Vagina (tissue), 2 donors: Measurements from ENCODE around the gene CEP70. TPM values are rescaled to one million over a fixed set of nuclear protein-coding genes. Genes with fewer than 3 reads are reported as not detected.

ENCODE experiments used
- DNase-seq, 2 donors: peaks; one replicate each; pipeline ENCODE4 v3.0.0-alpha.2; 2017; ENCODE audit errors: extremely low spot score in 2 of 2
- H3K27ac ChIP-seq: fragments of 200-600 bp; sonication (generic); one replicate; pipeline ENCODE4 v1.5.1; 2019
- H3K27me3 ChIP-seq: fragments of 200-600 bp; sonication (generic); one replicate; pipeline ENCODE4 v1.5.1; 2019
- H3K36me3 ChIP-seq, 2 donors: fragments of 200-600 bp; sonication (generic); one replicate each; pipeline ENCODE4 v1.5.1; 2017 to 2019
- H3K4me1 ChIP-seq: fragments of 200-600 bp; sonication (generic); one replicate; pipeline ENCODE4 v1.5.1; 2019
- H3K4me3 ChIP-seq, 2 donors: fragments of 200-600 bp; sonication (generic); 1 replicate in 1 of 2; 2 replicates in 1 of 2; pipeline ENCODE4 v1.5.1; 2016 to 2019
- H3K9me3 ChIP-seq: fragments of 200-600 bp; sonication (generic); one replicate; pipeline ENCODE4 v1.5.1; 2019
- CTCF ChIP-seq, 3 experiments: fragments of 450-650 bp in 2 of 3; fragments of 200-600 bp in 1 of 3; sonication (generic) in 1 of 3; IDR thresholded peaks; one replicate each; pipeline ENCODE4 v1.5.1; 2017 to 2019; ENCODE audit warnings: antibody characterized with exemption in 3 of 3, mild to moderate bottlenecking in 2 of 3, moderate library complexity in 2 of 3
- POLR2A ChIP-seq, 2 donors: fragments of 450-650 bp; IDR thresholded peaks; one replicate each; pipeline ENCODE4 v1.6.1; 2017; ENCODE audit warnings: antibody characterized with exemption in 2 of 2, mild to moderate bottlenecking in 2 of 2, moderate library complexity in 2 of 2
- POLR2AphosphoS5 ChIP-seq, 2 donors: sonication (generic); formaldehyde crosslinking; IDR thresholded peaks; one replicate each; pipeline ENCODE4 v1.9.0; 2017; ENCODE audit warnings: antibody characterized with exemption in 2 of 2, mild to moderate bottlenecking in 2 of 2, low read depth in 1 of 2; ENCODE audit not compliant: insufficient read depth in 1 of 2
- intact Hi-C: fragments of 100-400 bp; cut with DNase I; formaldehyde crosslinking; loops from one replicate; pipeline ENCODE4 v1.15.1; 2023
- total RNA-seq: library from RNA; depleted of rRNA; stranded (reverse); fragments of >200 nt; gene quantifications from one replicate; pipeline ENCODE4 v1.2.3, GENCODE V29; 2016

The CEP70 gene
- total RNA-seq, 1 donor from 2014 or later: 31.7 TPM

- TF ChIP-seq CTCF (IDR thresholded peaks at IDR 0.05) (no peak), POLR2AphosphoS5 (IDR thresholded peaks at IDR 0.05; ENCODE audit: insufficient read depth in 1 of 2, low read depth in 1 of 2) (no peak), POLR2A (IDR thresholded peaks at IDR 0.05) (no peak)
- no peak overlapping the region for H3K4me3 ChIP-seq
- H3K9me3 ChIP-seq: no peaks in the 10 kb centered on the region
- intact Hi-C loops: no loop called here
- no peak overlapping the region for H3K27ac ChIP-seq
- H3K27me3 ChIP-seq: no peaks in the 10 kb centered on the region
- peaks cover 0 to 21% of the 10 kb centered on the region in 2 donors for H3K36me3 ChIP-seq
- peaks cover 5% of the 10 kb centered on the region for H3K4me1 ChIP-seq
- no peak for DNase-seq
Measured at GRCh38 chr3:138629526-138629925, 35.5 kb upstream of the CEP70 start.

DNA sequence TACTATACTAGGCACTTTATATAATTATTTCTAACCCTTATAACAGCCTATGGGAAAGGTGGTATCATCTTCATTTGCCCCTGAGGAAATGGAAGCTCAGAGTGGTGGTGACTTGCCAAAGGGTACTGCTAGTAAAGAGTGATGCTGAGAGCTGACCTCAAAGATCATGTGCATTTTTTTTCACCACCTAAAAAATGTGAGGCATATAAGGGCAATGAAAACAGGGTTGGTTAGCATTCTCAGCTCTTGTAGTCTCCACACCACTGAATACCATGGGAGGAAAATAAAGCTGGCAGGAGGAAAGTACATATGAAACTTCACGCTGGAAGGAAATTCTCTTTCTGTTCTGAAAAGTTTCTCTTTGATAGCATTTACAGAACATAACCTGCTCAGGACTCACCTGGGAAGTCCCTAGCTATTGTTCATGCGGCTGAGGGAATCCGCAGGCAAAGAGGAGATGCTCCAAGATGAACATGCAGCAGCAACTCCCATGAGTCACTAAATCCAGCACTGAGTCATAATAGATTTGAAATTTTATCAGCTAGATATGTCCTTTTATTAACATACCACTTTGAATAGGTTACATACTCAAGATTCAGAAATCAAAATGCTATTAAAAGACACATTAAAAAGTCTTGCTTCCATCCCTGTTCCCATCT is 31.8 kb upstream of the CEP70 start:
- intact Hi-C loops: no loop called here
- TF ChIP-seq POLR2AphosphoS5 (IDR thresholded peaks at IDR 0.05; ENCODE audit: insufficient read depth in 1 of 2, low read depth in 1 of 2): peak in 1 of 2 donors; percentile 40
- no peak for TF ChIP-seq CTCF (IDR thresholded peaks at IDR 0.05)
- DNase-seq: no peak
- H3K9me3 ChIP-seq: no peaks in the 10 kb centered on the region
- no peak overlapping the region for H3K27ac ChIP-seq
- H3K36me3 ChIP-seq: peaks cover 0 to 10% of the 10 kb centered on the region in 2 donors
- H3K4me3 ChIP-seq: no peak overlapping the region
- H3K4me1 ChIP-seq: peaks cover 5% of the 10 kb centered on the region
- no peaks in the 10 kb centered on the region for H3K27me3 ChIP-seq

DNA sequence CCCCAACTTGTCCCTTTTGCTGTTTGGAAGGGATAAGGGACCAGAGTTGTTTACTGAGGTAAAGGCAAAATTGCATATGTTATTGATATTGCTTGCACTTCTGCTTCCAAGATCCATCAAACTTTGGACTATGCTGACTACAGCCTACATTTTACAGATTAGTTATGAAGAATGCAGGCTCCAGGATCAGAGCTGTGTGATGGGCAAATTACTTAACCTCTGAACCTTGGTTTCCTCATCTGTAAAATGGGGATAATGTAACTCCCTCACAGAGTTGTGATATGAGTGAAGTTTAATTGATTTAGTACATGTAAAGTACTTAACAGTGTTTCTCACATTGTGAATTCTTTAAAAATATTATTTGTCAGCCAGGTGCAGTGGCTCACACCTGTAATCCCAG is 30.5 kb upstream of the CEP70 start:
- DNase-seq: no peak
- intact Hi-C loops: no loop called here
- H3K27me3 ChIP-seq: no peaks in the 10 kb centered on the region
- H3K9me3 ChIP-seq: no peaks in the 10 kb centered on the region
- TF ChIP-seq POLR2AphosphoS5 (IDR thresholded peaks at IDR 0.05; ENCODE audit: insufficient read depth in 1 of 2, low read depth in 1 of 2): no peak
- no peak for TF ChIP-seq CTCF (IDR thresholded peaks at IDR 0.05)
- TF ChIP-seq POLR2A (IDR thresholded peaks at IDR 0.05): no peak
- peaks cover 0 to 6% of the 10 kb centered on the region in 2 donors for H3K36me3 ChIP-seq
- no peak overlapping the region for H3K4me3 ChIP-seq
- H3K27ac ChIP-seq: no peak overlapping the region
- H3K4me1 ChIP-seq: peaks cover 5% of the 10 kb centered on the region

DNA sequence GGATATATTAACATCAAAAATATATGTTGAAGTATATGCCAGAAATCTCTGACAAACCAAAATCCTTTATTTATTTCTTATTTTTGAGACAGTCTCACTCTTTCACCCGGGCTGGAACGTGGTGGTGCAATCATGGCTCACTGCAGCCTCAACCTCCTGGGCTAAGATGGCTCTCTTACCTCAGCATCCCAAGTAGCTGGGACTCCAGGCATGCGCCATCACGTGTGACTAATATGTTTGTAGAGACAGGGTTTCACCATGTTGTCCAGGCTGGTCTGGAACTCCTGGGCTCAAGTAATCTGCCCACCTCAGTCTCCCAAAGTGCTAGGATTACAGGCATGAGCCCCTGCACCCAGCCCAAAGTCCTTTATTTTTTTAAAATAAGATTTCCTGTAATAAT is 26.4 kb upstream of the CEP70 start:
- intact Hi-C loops: no loop called here
- no peaks in the 10 kb centered on the region for H3K9me3 ChIP-seq

More for the DNA sequence above, 26.4 kb upstream of the CEP70 start:
- no peaks in the 10 kb centered on the region for H3K4me1 ChIP-seq
- no peak overlapping the region for H3K27ac ChIP-seq
- H3K4me3 ChIP-seq: no peak overlapping the region
- H3K36me3 ChIP-seq: no peaks in the 10 kb centered on the region
- no peaks in the 10 kb centered on the region for H3K27me3 ChIP-seq
- no peak for DNase-seq
- TF ChIP-seq POLR2A (IDR thresholded peaks at IDR 0.05): no peak
- no peak for TF ChIP-seq POLR2AphosphoS5 (IDR thresholded peaks at IDR 0.05; ENCODE audit: insufficient read depth in 1 of 2, low read depth in 1 of 2)
- TF ChIP-seq CTCF (IDR thresholded peaks at IDR 0.05): no peak
